Adrenal gland (tissue), 5 donors: ENCODE results near the gene CAMTA1.

Source experiments
- POLR2A ChIP-seq, 2 donors: fragments of 450-650 bp; IDR thresholded peaks; one replicate each; pipeline ENCODE4 v1.6.1; 2017; ENCODE audit warnings: antibody characterized with exemption in 2 of 2, mild to moderate bottlenecking in 2 of 2, moderate library complexity in 1 of 2
- TF ChIP-seq, protein P1 (sequence below), 6 experiments: fragments of 450-650 bp in 4 of 6; fragments of 200-600 bp in 2 of 6; sonication (generic) in 1 of 6; IDR thresholded peaks; 1 replicate in 5 of 6; 2 replicates in 1 of 6; pipeline versions ENCODE4 v1.5.1 to v1.8.0; 2016 to 2021; ENCODE audit warnings: antibody characterized with exemption in 6 of 6, mild to moderate bottlenecking in 2 of 6, moderate library complexity in 1 of 6
- donor health status: DM: no; HTN: no; CAD: no.

DNA sequence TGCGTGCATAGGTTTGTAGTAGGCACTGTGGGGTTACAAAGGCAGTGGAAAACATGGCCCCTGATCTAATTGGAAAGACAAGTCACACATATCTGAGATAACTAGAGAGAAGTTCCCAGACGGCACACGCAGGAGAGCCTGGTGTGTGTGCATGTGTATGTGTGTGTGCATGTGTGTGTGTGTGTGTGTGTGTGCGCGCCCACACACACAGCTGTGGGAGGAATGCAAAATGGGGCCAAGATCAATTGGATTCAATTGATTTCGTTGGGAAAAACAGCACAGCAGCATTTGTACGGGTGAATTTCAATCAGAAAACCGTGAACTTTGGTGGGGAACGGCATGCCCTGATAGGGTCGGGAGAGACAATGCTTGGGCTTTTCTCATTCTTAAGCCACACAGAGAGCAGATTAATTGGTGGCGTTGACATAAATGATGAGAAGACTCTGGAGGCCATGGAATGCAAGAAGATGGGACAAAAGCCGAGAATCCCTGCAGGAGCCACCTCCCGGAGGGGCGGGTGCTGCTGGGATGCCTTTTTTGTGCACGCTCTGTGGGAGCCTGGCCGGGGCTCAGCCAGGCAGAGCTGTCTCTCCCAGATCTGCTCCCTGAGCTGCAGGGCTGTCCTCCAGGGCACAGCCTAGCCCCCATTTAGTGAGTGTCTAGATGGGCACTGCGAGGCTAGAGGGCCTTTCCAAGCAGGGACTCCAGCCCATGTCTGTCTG is 322.0 kb downstream of the CAMTA1 start:
- TF ChIP-seq, protein P1, sequence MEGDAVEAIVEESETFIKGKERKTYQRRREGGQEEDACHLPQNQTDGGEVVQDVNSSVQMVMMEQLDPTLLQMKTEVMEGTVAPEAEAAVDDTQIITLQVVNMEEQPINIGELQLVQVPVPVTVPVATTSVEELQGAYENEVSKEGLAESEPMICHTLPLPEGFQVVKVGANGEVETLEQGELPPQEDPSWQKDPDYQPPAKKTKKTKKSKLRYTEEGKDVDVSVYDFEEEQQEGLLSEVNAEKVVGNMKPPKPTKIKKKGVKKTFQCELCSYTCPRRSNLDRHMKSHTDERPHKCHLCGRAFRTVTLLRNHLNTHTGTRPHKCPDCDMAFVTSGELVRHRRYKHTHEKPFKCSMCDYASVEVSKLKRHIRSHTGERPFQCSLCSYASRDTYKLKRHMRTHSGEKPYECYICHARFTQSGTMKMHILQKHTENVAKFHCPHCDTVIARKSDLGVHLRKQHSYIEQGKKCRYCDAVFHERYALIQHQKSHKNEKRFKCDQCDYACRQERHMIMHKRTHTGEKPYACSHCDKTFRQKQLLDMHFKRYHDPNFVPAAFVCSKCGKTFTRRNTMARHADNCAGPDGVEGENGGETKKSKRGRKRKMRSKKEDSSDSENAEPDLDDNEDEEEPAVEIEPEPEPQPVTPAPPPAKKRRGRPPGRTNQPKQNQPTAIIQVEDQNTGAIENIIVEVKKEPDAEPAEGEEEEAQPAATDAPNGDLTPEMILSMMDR (IDR thresholded peaks at IDR 0.05): no peak
- no peak for TF ChIP-seq POLR2A (IDR thresholded peaks at IDR 0.05)
